HepG2 (cell line): ENCODE data around the gene ANXA7. TPM values are rescaled to one million over a fixed set of nuclear protein-coding genes. Genes with fewer than 3 reads are reported as not detected.

Source experiments
- CBFB ChIP-seq: sonication (generic); formaldehyde crosslinking; IDR thresholded peaks from 2 replicates; pipeline ENCODE4 v1.4.0; 2020; ENCODE audit warnings: missing genetic modification reagents
- GABPB1 ChIP-seq: IDR thresholded peaks from 2 replicates; pipeline ENCODE4 v1.6.1; 2016; ENCODE audit warnings: mild to moderate bottlenecking, missing genetic modification reagents, moderate library complexity, missing compliant biosample characterization
- ISL2 ChIP-seq: sonication (generic); formaldehyde crosslinking; IDR thresholded peaks from 2 replicates; pipeline ENCODE4 v1.5.0; 2020; ENCODE audit warnings: missing genetic modification reagents
- PHF5A ChIP-seq: IDR thresholded peaks from one replicate; pipeline ENCODE4 v1.6.1; 2018; ENCODE audit warnings: low read depth, missing genetic modification reagents; ENCODE audit not compliant: unreplicated experiment
- ZNF280B ChIP-seq: sonication (generic); formaldehyde crosslinking; IDR thresholded peaks from 2 replicates; pipeline ENCODE4 v1.5.0; 2020; ENCODE audit warnings: missing genetic modification reagents, mild to moderate bottlenecking, borderline replicate concordance
- ZNF318 ChIP-seq: sonication (generic); formaldehyde crosslinking; IDR thresholded peaks from 2 replicates; pipeline ENCODE4 v1.4.0; 2020; ENCODE audit warnings: mild to moderate bottlenecking, missing genetic modification reagents
- ZNF563 ChIP-seq: sonication (generic); formaldehyde crosslinking; IDR thresholded peaks from 2 replicates; pipeline ENCODE4 v1.8.0; 2022; ENCODE audit warnings: mild to moderate bottlenecking, moderate library complexity, missing genetic modification reagents
- ZNF614 ChIP-seq: IDR thresholded peaks from 2 replicates; pipeline ENCODE4 v1.6.1; 2018; ENCODE audit warnings: missing biosample characterization, missing genetic modification reagents, inconsistent platforms, borderline replicate concordance
- ZNF687 ChIP-seq: sonication (generic); formaldehyde crosslinking; IDR thresholded peaks from 2 replicates; pipeline ENCODE4 v1.5.1; 2020; ENCODE audit warnings: mild to moderate bottlenecking, missing genetic modification reagents, moderate library complexity
- ZNF704 ChIP-seq: sonication (generic); formaldehyde crosslinking; IDR thresholded peaks from 2 replicates; pipeline ENCODE4 v1.8.1; 2023; ENCODE audit warnings: mild to moderate bottlenecking, inconsistent platforms, moderate library complexity, missing genetic modification reagents, borderline replicate concordance
- ZNF792 ChIP-seq: IDR thresholded peaks from 2 replicates; pipeline ENCODE4 v1.6.1; 2016
- ZSCAN21 ChIP-seq: sonication (generic); formaldehyde crosslinking; IDR thresholded peaks from 2 replicates; pipeline ENCODE4 v1.8.0; 2022; ENCODE audit warnings: mild to moderate bottlenecking, missing genetic modification reagents, moderate library complexity, borderline replicate concordance
- polyA plus RNA-seq, 8 experiments: library from polyadenylated mRNA; depleted of rRNA in 3 of 8; stranded (reverse) in 7 of 8; unstranded in 1 of 8; fragments of >200 nt; fragmentation: Illumina TruSeq in 4 of 8; extraction: Trizol in 4 of 8; gene quantifications; 2 replicates each; pipeline versions ENCODE4 v1.2.1 to v1.2.3, GENCODE V29; 2011 to 2016; ENCODE audit warnings: low read depth in 4 of 8, missing spikeins in 1 of 8, mixed read lengths in 1 of 8; ENCODE audit not compliant: insufficient read depth in 1 of 8
- total RNA-seq, 5 experiments: library from RNA; depleted of rRNA; stranded (reverse); fragments of >200 nt; fragmentation: Illumina TruSeq; extraction: Trizol; gene quantifications; 2 replicates each; pipeline ENCODE4 v1.2.3, GENCODE V29; 2016; ENCODE audit warnings: low read depth in 1 of 5

Gene ANXA7
- total and polyA plus RNA-seq, 2 of the 13 experiments (the other 11 are each of a cell fraction or from before 2014, with no cell fraction given) = 54.8 to 89.0 TPM

- TF ChIP-seq ZNF563 (CRISPR knock-in tag) (peak; percentile 69; the same call in 1 of the 2 replicates), GABPB1 (CRISPR knock-in tag) (peak; percentile 86; the same call in 1 of the 2 replicates), ZSCAN21 (no peak; the same call in 1 of the 2 replicates), ZNF704 (CRISPR knock-in tag) (peak; percentile 73; the same call in 1 of the 2 replicates), ZNF280B (CRISPR knock-in tag) (peak; percentile 42), ISL2 (CRISPR knock-in tag) (peak; percentile 50), ZNF792 (CRISPR knock-in tag) (peak; percentile 41; the same call in 1 of the 2 replicates), ZNF614 (no peak; the same call in 1 of the 2 replicates), ZNF687 (CRISPR knock-in tag) (peak; percentile 95), ZNF318 (CRISPR knock-in tag) (no peak), PHF5A (CRISPR knock-in tag) (peak; percentile 52), CBFB (CRISPR knock-in tag) (peak; percentile 39; the same call in 1 of the 2 replicates)
Observed at GRCh38 chr10:73413528-73414229, at the start of gene ANXA7 (continued).
